HG03558 (cell line): ENCODE data around the gene NPC1L1.

ENCODE experiments used
- ATAC-seq: cut with Tn5 transposase; IDR thresholded peaks from one replicate; pipeline ENCODE4 v1.9.1; 2021; ENCODE audit warnings: moderate number of reproducible peaks; ENCODE audit not compliant: unreplicated experiment; ENCODE audit errors: extremely low read depth

NPC1L1 gene, protein sequence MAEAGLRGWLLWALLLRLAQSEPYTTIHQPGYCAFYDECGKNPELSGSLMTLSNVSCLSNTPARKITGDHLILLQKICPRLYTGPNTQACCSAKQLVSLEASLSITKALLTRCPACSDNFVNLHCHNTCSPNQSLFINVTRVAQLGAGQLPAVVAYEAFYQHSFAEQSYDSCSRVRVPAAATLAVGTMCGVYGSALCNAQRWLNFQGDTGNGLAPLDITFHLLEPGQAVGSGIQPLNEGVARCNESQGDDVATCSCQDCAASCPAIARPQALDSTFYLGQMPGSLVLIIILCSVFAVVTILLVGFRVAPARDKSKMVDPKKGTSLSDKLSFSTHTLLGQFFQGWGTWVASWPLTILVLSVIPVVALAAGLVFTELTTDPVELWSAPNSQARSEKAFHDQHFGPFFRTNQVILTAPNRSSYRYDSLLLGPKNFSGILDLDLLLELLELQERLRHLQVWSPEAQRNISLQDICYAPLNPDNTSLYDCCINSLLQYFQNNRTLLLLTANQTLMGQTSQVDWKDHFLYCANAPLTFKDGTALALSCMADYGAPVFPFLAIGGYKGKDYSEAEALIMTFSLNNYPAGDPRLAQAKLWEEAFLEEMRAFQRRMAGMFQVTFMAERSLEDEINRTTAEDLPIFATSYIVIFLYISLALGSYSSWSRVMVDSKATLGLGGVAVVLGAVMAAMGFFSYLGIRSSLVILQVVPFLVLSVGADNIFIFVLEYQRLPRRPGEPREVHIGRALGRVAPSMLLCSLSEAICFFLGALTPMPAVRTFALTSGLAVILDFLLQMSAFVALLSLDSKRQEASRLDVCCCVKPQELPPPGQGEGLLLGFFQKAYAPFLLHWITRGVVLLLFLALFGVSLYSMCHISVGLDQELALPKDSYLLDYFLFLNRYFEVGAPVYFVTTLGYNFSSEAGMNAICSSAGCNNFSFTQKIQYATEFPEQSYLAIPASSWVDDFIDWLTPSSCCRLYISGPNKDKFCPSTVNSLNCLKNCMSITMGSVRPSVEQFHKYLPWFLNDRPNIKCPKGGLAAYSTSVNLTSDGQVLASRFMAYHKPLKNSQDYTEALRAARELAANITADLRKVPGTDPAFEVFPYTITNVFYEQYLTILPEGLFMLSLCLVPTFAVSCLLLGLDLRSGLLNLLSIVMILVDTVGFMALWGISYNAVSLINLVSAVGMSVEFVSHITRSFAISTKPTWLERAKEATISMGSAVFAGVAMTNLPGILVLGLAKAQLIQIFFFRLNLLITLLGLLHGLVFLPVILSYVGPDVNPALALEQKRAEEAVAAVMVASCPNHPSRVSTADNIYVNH (N-terminal part only)

DNA sequence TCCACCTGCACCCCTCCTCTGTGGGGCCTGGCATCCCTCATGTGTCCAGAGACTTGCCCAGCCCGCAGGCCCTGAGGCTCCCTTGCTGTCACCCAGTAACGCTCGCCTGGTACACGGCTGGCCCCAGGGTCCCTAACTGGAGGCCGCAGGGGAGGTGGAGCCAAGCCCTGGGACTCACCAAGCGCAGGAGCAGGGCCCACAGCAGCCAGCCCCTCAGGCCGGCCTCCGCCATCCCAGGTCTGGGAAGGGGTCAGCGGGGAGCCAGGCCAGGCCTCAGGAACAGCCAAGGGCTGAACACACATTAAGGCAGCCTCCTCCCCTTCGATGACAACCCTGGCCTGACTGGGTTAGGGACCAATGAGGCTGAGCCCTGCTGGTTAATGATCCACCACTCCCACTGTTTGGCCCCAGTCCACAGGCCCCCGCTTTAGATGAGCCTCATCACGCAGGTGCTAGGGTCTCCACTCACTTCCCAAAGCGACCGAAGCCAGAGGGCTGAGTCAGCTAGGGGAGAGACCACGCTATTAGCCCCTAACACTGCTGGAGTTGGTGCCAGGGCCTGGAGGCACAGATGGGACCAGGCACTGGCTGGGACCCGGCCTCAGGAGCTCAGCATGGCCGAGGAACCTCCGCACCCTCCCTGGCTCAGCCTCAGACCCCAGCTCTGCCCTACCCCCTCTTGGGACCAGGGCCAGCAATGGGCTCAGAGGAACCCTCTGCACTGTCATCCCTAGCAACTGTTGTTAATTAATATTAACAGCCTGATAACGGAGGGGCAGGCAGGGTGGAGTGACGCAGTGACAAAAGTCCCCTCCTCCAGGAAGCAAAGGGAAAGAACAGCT is at the start of gene NPC1L1:
Gene NPC1L1, minus strand, starts transcription at position 303 of the 842 bp plus-strand sequence. Its CDS starts 71 bp downstream, at position 232.
- no peak for ATAC-seq

GRCh38 chr7:44590910-44591309 is 49.8 kb upstream of the NPC1L1 start:
- no peak for ATAC-seq

- no peak for ATAC-seq
These were observed 46.9 kb upstream of the NPC1L1 start for GRCh38 chr7:44587843-44588711.

- ATAC-seq, result no peak
These were observed 42.2 kb upstream of the NPC1L1 start for GRCh38 chr7:44583146-44583865.

DNA sequence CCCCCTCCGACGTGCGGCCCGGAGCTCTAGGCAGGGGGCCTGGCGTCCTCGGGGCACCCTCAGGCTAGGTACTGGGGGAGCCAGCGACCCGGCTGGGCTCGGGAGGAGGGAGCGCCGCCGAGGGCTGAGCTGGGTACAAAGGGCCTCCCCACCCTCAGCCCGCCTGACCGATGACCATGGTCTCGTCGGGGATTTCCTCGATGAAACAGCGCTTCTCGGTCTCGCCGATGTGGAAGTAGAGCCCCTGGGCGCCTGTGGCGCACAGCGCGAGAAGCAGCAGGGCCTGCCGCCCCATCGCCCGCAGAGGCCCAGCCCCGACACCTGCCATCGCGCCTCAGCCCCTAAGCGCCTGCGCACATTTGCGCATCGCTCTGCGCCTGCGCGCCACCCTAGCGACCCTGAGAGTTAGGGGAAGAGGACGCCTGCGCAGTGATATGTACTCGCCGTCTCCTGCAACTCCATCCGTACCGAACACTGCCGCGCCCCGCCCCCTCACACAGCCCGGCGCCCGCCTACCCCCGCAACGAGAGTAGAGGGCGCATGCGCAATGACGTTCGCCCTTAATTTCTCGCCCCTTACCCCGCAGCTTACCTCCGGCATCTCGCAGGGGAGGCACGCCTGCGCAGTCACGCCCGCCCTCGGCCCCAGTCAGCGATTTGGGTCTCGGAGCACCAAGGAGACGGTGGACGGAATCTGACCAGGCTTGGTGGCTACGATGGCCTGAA is 40.9 kb upstream of the NPC1L1 start, which contains the start of gene TMED4:
Gene TMED4, minus strand, starts transcription at position 353 of the 725 bp plus-strand sequence. Its CDS starts 25 bp downstream, at position 328.
- ATAC-seq, result peak; percentile 69

- peak; percentile 9 for ATAC-seq
These were observed 40.1 kb upstream of the NPC1L1 start for GRCh38 chr7:44580945-44581878.

- ATAC-seq, result no peak
These were observed 35.1 kb upstream of the NPC1L1 start for GRCh38 chr7:44576228-44576627.

GRCh38 chr7:44575054-44575453 is 33.9 kb upstream of the NPC1L1 start:
- no peak for ATAC-seq

DNA sequence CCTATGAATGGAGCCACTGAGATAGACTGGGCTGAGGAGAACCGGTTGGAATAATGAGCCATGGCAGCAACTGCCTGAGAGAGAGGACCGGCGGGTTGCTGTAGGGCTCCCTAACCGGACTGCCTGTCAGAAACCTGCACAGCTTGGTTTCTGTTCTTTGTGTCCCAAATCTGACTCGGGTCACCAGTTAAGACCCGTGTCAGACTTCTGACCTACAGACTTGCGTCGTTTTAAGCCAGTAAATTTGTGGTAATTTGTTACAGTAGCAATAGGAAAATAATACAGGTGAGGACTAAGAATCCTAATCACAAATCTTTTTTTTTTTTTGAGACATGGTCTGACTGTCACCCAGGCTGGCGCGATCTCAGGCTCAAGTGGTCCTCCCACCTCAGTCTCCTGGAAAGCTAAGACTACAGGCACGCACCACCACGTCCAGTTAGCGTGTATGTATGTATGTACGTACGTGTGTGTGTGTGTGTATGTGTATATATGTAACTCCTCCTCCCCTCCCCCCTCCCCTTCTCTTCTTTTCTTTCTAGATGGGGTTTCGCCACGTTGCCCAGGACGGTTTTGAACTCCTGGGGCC is 33.2 kb upstream of the NPC1L1 start:
- ATAC-seq, result no peak

- ATAC-seq, result peak; percentile 86
These were observed 32.5 kb upstream of the NPC1L1 start, which contains the start of gene DDX56 for GRCh38 chr7:44573464-44574286. Gene DDX56 (minus strand): TSS chr7:44573908. CDS start chr7:44573895, 13 bp downstream.

DNA sequence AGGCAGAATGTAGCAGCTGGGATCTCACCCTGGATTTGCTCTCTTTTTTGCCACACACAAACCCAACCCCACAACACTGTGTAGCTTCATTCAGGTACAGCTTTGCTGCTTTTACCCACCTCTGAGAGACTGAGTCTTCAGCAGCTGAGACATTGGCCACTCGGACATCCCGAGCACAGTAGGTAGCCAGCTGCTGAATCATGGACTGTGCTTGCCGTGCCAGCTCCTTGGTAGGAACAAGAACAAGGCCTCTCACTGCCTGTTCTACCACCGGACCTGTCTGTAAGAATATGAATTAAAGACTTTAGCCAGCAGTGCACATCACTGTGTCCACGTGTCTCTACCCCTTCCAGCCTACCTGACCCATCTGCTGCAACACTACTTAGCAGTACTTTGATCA is 31.6 kb upstream of the NPC1L1 start:
- ATAC-seq, result no peak

DNA sequence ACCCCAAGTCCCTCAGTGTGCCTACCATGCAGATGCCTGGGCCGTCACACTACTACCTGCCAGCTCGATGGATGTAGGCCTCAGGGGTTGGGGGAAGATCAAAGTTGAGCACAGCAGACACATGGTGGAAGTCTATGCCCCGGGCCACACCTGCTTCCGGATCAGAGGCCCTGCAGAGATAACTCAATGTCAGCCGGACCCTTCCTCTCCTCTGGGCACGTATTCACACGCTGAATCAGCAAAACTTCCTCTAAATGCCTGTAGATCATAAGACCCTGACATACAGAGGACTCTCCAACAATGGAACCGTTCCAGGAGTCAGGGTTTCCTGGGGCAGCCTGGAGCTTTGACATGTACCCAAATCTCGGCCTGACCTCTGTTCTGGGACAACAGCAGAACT is 28.8 kb upstream of the NPC1L1 start:
- no peak for ATAC-seq

DNA sequence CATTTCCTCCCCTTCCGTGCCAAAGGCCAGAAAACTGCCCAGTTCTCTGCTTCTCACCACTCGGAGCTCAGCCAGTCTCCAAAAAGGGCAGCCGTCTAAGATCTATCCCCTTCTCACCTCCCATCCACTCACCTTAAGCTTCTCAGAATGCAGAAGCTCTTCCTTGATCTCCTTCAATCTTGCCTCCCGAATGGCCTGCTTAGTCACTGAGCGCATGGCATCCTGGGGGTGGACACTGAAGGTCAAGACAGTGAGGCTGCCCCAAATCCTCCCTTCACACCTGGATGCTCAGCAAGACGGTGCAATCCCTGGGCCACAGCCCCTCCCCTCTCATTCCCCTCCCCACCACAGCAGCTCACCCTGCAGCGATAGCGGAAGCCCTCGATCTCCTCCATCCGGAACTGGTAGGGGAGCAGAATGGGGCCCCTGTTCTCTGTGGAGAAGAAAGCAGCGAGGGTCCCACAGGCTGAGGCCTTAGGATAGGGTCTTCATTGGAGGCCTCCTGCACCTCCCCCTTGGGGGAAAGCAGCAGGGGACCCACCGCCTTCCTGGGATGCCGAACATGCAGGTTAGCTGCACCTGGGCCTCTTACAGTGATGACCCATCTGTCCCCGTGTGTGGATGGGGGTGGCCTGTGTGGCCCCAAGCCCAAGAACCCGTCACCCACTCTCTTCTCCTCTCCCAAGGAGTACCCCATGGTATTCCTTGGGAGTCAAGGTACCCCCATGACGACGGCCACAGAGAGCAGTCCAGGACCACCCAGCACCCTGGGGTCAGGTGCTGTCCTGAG is 27.8 kb upstream of the NPC1L1 start:
- ATAC-seq, result no peak

DNA sequence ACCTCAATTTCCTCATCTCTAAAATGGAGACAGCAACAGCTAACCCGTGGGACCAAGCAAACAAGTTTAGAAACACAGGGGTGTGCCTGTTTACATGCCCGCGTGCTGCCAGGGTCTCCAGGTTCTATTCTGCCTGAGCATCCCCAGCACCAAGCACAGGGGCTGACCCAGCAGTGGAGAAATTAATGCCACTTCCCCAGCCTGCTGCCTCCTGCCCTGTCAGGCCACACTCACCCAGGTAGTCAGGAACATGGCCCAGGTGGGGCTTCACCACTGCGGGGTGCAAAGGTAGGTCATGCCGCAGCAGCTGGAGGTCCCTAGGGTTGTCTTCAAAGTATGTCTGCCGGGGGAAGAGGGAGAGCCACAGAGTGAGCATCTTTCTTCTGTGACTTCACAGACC is 26.8 kb upstream of the NPC1L1 start:
- no peak for ATAC-seq
